NCI-H748 (cell line): ENCODE results near the gene SERINC4.

Source experiments
- DNase-seq: peaks from one replicate; lab custom pipeline; 2025; ENCODE audit not compliant: unreplicated experiment; lab: John Stamatoyannopoulos, UW

SERINC4 gene

DNA sequence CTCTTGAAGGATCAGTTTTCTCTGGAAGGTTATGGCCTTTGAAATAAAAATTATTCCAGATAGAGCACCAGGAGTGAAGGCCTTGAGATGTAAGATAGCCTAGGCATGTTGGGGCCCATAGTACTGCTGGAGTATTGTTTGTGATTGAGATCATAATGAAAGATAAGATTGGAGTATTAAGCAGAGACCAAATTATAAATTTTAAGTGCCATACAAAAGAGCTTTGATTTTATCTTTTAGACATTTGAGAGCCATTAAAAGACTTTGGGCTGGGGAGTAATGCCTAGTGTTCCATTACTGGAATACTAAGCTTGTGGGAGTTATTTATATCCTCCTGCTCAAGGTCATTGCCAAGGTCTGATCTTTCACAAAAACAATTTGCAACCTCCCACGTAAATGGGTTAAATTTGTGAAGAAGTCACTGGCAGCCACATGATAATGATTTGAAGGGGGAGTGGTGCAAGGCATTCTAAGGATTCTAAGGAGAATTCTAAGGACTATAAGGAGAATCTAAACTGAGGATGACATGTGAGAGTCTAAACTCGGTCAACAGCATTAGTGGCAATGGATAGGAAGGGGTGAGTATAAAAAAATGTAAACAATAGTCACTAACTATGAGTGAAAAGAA is 36.1 kb downstream of the SERINC4 start:
- no peak for DNase-seq

GRCh38 chr15:43762824-43763223 is 37.2 kb downstream of the SERINC4 start:
- no peak for DNase-seq

DNA sequence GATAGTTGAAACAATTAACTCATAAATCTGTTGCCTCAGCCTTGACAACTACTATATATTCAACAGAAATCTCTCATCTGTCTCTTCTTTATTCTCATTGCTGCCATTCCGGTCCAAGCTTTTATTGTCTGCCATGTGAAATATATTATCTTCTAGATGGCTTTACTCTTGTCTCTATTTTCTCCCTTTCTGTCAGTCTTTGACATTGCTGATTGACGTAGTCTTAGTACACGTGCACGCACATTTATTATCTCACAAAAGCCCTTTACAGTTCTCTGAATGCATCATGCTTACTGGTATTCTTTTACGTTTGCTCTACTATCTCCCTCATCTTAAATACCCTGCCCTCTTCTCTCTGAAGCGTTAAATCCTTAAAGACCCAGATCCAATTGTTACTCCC is 48.1 kb downstream of the SERINC4 start:
- DNase-seq, result no peak

DNA sequence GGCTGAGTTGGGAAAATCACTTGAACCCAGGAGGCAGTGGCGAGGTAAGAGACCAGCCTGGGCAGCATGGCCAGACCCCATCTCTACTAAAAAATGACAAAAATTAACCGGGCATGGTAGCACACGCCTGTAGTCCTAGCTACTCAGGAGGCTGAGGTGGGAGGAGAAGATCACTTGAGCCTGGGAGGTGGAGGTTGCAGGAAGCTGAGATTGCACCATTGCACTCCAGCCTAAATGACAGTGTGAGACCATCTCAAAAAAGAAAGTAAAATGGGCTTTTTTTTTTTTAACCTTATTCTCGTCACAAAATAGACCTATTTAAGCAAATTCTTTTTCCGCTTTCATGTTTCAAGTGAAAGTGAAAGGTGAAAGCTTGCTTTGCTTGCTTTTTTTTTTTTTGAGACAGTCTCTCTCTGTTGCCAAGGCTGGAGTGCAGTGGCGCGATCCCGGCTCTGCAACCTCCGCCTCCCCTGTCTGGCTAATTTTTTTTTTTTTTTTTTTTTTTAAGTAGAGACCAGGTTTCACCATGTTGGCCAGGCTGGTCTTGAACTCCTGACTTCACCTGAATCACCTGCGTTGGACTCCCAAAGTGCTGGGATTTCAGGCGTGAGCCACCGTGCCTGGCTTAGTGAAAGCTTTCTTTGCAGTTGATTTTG is 50.2 kb downstream of the SERINC4 start:
- no peak for DNase-seq

DNA sequence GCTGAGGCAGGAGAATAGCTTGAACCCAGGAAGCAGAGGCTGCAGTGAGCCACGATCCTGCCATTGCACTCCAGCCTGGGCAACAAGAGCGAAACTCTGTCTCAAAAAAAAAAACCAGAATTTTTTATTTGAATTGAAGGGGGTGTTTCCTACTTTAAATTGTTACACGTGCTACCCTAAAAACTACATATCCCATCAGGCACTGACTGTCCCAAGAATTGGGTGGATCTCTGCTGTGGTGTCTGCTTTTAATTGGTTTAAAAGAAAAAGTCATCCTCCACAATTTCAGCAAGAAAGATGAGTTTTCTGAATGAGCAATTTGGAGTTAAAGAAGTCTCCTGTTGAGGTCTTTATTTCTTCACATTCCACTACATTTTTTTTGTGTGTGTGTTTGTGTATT is 51.6 kb downstream of the SERINC4 start:
- DNase-seq, result no peak

DNA sequence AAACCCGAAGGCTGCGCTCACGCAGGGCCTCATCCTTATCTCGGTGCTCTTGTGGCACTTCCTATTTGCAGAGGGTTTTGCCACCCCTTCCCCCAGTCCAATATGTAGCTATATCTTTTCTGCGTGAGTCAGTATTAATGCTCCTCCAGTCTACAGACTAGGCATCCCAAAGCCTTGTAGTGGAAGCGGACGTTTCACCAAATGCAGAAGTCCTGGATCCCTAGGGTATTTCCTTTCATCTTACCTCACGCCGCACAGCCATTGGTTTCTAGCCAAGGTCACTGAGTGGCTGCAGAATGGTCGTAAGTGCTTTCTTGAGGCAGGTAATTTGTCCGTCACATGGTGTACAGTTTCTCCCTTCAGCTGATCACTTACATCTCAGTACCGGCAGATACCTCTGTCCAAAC is 53.1 kb downstream of the SERINC4 start:
- peak; percentile 47 for DNase-seq

GRCh38 chr15:43746245-43746902 is 53.6 kb downstream of the SERINC4 start, which contains the start of gene PDIA3:
TSS of gene PDIA3 (plus strand) at chr15:43746438. CDS start at chr15:43746540, 102 bp downstream.
- peak; percentile 87 for DNase-seq
